Endothelial cell of umbilical vein (primary cell): ENCODE data around the gene TRIM40. TPM values are rescaled to one million over a fixed set of nuclear protein-coding genes. Genes with fewer than 3 reads are reported as not detected.

Source experiments
- BruUV-seq: library from RNA; stranded (reverse); fragments of 400-500 nt; replicated peaks from 2 replicates; lab custom pipeline; 2021; lab: Mats Ljungman, UMichigan
- CTCF ChIA-PET: fragments of 300-600, 350-600 bp; sonication (Branson Sonifier 250); formaldehyde crosslinking; loops from one replicate; lab custom pipeline; 2021; ENCODE audit warnings: antibody characterized with exemption, inconsistent platforms; lab: Charles Lee
- POLR2A ChIA-PET: fragments of 300-600, 350-600 bp; sonication (Branson Sonifier 250); formaldehyde crosslinking; loops from one replicate; lab custom pipeline; 2021; ENCODE audit warnings: antibody characterized with exemption, inconsistent platforms; lab: Charles Lee
- DNase-seq: peaks from one replicate; pipeline ENCODE4 v3.0.0-alpha.2; 2011; ENCODE audit warnings: low read depth, low spot score
- FAIRE-seq: peaks from 2 replicates; lab custom pipeline; 2011; peaks lifted over from hg19 to GRCh38; lab: Jason Lieb, UNC
- H2AFZ ChIP-seq: 2 replicates; pipeline ENCODE4 v1.6.0; 2012; ENCODE audit warnings: low read depth, low read length, control low read depth, inconsistent platforms
- H3K27ac ChIP-seq: 2 replicates; pipeline ENCODE4 v1.5.1; 2011; ENCODE audit warnings: low read depth, mild to moderate bottlenecking, control low read depth, low read length, moderate library complexity; ENCODE audit not compliant: insufficient read depth
- H3K27me3 ChIP-seq, 2 experiments: 2 replicates each; pipeline versions ENCODE4 v1.6.0 to v1.6.1; 2011; ENCODE audit warnings: low read length in 2 of 2, mixed read lengths in 1 of 2; ENCODE audit not compliant: control insufficient read depth in 2 of 2, insufficient read depth in 2 of 2
- H3K36me3 ChIP-seq, 2 experiments: 2 replicates in 1 of 2; 3 replicates in 1 of 2; pipeline ENCODE4 v1.5.1; 2011; ENCODE audit warnings: low read length in 2 of 2, mild to moderate bottlenecking in 1 of 2, moderate library complexity in 1 of 2; ENCODE audit not compliant: control insufficient read depth in 2 of 2, insufficient read depth in 2 of 2; ENCODE audit errors: extremely low read depth in 1 of 2
- H3K4me1 ChIP-seq: 3 replicates; pipeline ENCODE4 v1.5.1; 2011; ENCODE audit warnings: mild to moderate bottlenecking, low read length; ENCODE audit not compliant: control insufficient read depth, insufficient read depth; ENCODE audit errors: extremely low read depth
- H3K4me2 ChIP-seq: 2 replicates; pipeline ENCODE4 v1.6.1; 2011; ENCODE audit warnings: low read length, control low read depth, mixed read lengths; ENCODE audit not compliant: insufficient read depth
- H3K4me3 ChIP-seq, 3 experiments: fragments of 200-600 bp in 1 of 3; sonication (generic), shearing (Covaris generic) in 1 of 3; replicated peaks in 1 of 3; 2 replicates each; pipeline ENCODE4 v1.5.1; 2011 to 2016; ENCODE audit warnings: control low read depth in 3 of 3, low read length in 3 of 3, mild to moderate bottlenecking in 2 of 3, inconsistent platforms in 1 of 3, low read depth in 1 of 3, moderate library complexity in 1 of 3; ENCODE audit not compliant: insufficient read depth in 1 of 3
- H3K79me2 ChIP-seq: 2 replicates; pipeline ENCODE4 v1.6.0; 2012; ENCODE audit warnings: low read length, inconsistent platforms; ENCODE audit not compliant: control insufficient read depth, insufficient read depth
- H3K9ac ChIP-seq: replicated peaks from 2 replicates; pipeline ENCODE3; 2011; ENCODE audit warnings: low read length, control low read depth; ENCODE audit not compliant: insufficient read depth; ENCODE audit errors: extremely low read depth
- H3K9me1 ChIP-seq: replicated peaks from 3 replicates; pipeline ENCODE4 v1.6.0; 2011; ENCODE audit warnings: mild to moderate bottlenecking, low read length; ENCODE audit not compliant: control insufficient read depth, insufficient read depth; ENCODE audit errors: extremely low read depth
- H3K9me3 ChIP-seq: replicated peaks from 2 replicates; pipeline ENCODE4 v1.5.1; 2012; ENCODE audit warnings: low read length, inconsistent platforms; ENCODE audit not compliant: control insufficient read depth, insufficient read depth
- H4K20me1 ChIP-seq: replicated peaks from 2 replicates; pipeline ENCODE3; 2011; ENCODE audit warnings: mild to moderate bottlenecking, low read length; ENCODE audit not compliant: control insufficient read depth, insufficient read depth; ENCODE audit errors: extremely low read depth
- EZH2 ChIP-seq: IDR thresholded peaks from 2 replicates; pipeline ENCODE4 v1.6.1; 2012; ENCODE audit warnings: borderline replicate concordance, low read depth, mild to moderate bottlenecking, moderate library complexity, low read length, inconsistent platforms; ENCODE audit not compliant: severe bottlenecking
- FOS ChIP-seq: IDR thresholded peaks from 2 replicates; pipeline ENCODE4 v1.6.1; 2011; ENCODE audit warnings: mild to moderate bottlenecking, low read length, moderate library complexity, borderline replicate concordance; ENCODE audit not compliant: insufficient read depth
- GATA2 ChIP-seq: IDR thresholded peaks from 2 replicates; pipeline ENCODE4 v1.7.0; 2011; ENCODE audit warnings: low read depth, mild to moderate bottlenecking, moderate library complexity, mixed read lengths, low read length; ENCODE audit not compliant: insufficient read length, insufficient read depth
- JUN ChIP-seq: IDR thresholded peaks from 2 replicates; pipeline ENCODE4 v1.6.1; 2011; ENCODE audit warnings: borderline replicate concordance, low read depth; ENCODE audit not compliant: insufficient read length, insufficient read depth
- MYC ChIP-seq: IDR thresholded peaks from one replicate; pipeline ENCODE4 v1.6.1; 2011; ENCODE audit warnings: mild to moderate bottlenecking, low read depth, low read length
- POLR2A ChIP-seq: IDR thresholded peaks from 2 replicates; pipeline ENCODE4 v1.6.1; 2012; ENCODE audit warnings: low read depth, mild to moderate bottlenecking, control low read depth, low read length
- POLR2AphosphoS5 ChIP-seq: IDR thresholded peaks from 2 replicates; pipeline ENCODE4 v1.6.1; 2012; ENCODE audit warnings: low read depth, mild to moderate bottlenecking, control low read depth, low read length, moderate library complexity; ENCODE audit not compliant: insufficient read depth
- dilution Hi-C: fragments of 300-500 bp; cut with MboI; formaldehyde crosslinking; loops from one replicate; pipeline ENCODE4 v1.15.0; 2019; ENCODE audit warnings: low sequenced_read_pairs; ENCODE audit not compliant: extremely low pct_ligation_motif_present
- intact Hi-C: fragments of 100-400 bp; cut with micrococcal nuclease; formaldehyde crosslinking; loops from one replicate; pipeline ENCODE4 v1.10.0; 2022
- polyA plus RNA-seq, 4 experiments: library from polyadenylated mRNA; depleted of rRNA in 3 of 4; stranded (reverse) in 3 of 4; unstranded in 1 of 4; fragments of >200 nt; gene quantifications; 2 replicates each; pipeline versions ENCODE4 v1.2.1 to v1.2.3, GENCODE V29; 2011 to 2012; ENCODE audit warnings: missing spikeins in 1 of 4
- total RNA-seq: library from RNA; stranded (reverse); gene quantifications from 2 replicates; pipeline ENCODE4 v1.2.3, GENCODE V29; 2021
- TF ChIP-seq, protein P1 (sequence below): IDR thresholded peaks from 2 replicates; pipeline ENCODE4 v1.6.1; 2011; ENCODE audit not compliant: insufficient read depth, insufficient read length
- TF ChIP-seq, protein P2 (sequence below), 2 donors: IDR thresholded peaks; 1 replicate in 1 of 2; 2 replicates in 1 of 2; pipeline ENCODE4 v1.5.1; 2011; ENCODE audit warnings: low read length in 2 of 2, mild to moderate bottlenecking in 2 of 2, moderate library complexity in 2 of 2, control low read depth in 1 of 2, inconsistent platforms in 1 of 2, low read depth in 1 of 2; ENCODE audit not compliant: insufficient read depth in 1 of 2; ENCODE audit errors: extremely low read depth in 1 of 2

The TRIM40 gene
- total and polyA plus RNA-seq, 2 donors (not counting 3 experiments of a cell fraction or from before 2014, with no cell fraction given): not detected

DNA sequence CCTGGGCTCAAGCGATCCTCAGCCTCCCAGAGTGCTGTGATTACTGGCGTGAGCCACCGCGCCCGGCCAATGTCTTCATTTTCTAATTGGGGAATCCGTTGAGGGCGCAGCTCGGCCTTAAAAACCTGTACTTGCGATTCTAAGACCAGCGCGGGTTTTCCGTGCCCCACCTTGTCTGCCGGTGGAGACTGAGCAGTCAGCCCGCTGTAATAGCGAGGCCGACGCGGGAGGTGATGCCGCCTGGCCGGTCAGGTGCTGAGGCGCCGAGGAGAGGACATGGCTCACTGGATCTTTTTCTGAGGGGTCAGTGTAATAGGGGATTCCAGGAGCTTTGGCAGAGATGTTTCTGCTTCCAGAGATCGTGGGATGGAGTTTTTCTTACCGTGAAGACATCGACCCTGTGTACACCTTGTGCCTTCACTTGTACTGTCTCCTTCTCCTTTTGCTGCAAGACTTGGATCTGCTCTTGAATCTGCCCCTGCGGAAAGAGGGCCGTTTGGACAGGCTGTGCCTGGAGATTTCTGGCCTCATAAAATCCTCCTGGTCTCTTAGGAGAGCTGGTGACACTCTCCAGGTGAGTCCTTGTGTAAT lies 24.6 kb upstream of the TRIM40 start:
- intact Hi-C loops: no loop called here
- CTCF ChIA-PET: interaction anchor here (1.0 to 2.2 kb wide), 5 partner anchors 8 to 21 kb away, joined by 4 to 14 read pairs (median 7); no protein-coding TSS in a partner anchor
- no TSS peak for BruUV-seq
- Histone ChIP-seq H3K36me3 (no peaks in the 10 kb centered on the region), H3K9ac (no peak overlapping the region), H3K79me2 (no peaks in the 10 kb centered on the region), H3K4me3 (no peak overlapping the region), H3K27me3 (peaks cover 41 to 49% of the 10 kb centered on the region in 2 experiments), H4K20me1 (no peaks in the 10 kb centered on the region), H3K27ac (no peak overlapping the region), H3K9me1 (no peaks in the 10 kb centered on the region), H2AFZ (no peak overlapping the region), H3K4me2 (no peak overlapping the region), H3K4me1 (no peaks in the 10 kb centered on the region), H3K9me3 (no peaks in the 10 kb centered on the region)
- POLR2A ChIA-PET: no interaction called here
- FAIRE-seq: no peak
- dilution Hi-C loops: no loop called here
- TF ChIP-seq JUN (no peak), EZH2 (peak; percentile 19), FOS (no peak), GATA2 (no peak), POLR2A (no peak)
- TF ChIP-seq, protein P1, sequence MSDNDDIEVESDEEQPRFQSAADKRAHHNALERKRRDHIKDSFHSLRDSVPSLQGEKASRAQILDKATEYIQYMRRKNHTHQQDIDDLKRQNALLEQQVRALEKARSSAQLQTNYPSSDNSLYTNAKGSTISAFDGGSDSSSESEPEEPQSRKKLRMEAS: no peak
- no peak for DNase-seq

DNA sequence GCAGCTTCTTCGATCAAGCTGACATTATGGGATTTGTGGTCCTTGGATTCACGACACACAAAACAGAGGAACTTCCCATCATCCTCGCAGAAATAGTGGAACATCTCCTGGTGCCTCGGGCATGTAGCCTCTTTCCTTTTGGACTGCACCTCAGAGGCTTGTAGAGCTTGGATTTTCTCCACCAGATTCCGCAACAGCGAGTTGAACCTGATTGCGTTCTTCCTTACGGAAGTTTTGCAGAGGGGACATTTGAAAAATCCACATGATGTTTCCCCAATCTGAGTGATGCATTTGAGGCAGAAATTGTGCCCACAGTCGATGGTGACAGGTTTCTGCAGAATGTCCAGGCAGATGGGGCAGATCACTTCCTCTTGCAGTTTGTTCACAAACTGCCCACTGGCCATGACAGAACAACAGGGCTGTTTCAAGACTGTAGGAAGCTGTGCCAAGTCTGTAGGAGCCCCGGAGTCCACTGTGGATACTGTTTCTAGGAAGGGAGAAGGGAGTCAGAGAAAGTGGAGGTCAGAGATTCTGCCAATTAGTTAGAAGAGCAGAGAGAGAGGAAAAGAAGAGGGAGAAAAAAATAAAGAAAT lies 23.4 kb upstream of the TRIM40 start:
- intact Hi-C loops: no loop called here
- no peaks in the 10 kb centered on the region for H4K20me1 ChIP-seq
- H3K27ac ChIP-seq: no peak overlapping the region
- H3K4me2 ChIP-seq: no peak overlapping the region
- H3K4me1 ChIP-seq: no peaks in the 10 kb centered on the region
- DNase-seq (no peak), FAIRE-seq (no peak)
- TF ChIP-seq POLR2AphosphoS5 (no peak), MYC (no peak), GATA2 (no peak), POLR2A (no peak), FOS (no peak), EZH2 (no peak), JUN (no peak)
- TF ChIP-seq, protein P1: no peak
- TF ChIP-seq, protein P2, sequence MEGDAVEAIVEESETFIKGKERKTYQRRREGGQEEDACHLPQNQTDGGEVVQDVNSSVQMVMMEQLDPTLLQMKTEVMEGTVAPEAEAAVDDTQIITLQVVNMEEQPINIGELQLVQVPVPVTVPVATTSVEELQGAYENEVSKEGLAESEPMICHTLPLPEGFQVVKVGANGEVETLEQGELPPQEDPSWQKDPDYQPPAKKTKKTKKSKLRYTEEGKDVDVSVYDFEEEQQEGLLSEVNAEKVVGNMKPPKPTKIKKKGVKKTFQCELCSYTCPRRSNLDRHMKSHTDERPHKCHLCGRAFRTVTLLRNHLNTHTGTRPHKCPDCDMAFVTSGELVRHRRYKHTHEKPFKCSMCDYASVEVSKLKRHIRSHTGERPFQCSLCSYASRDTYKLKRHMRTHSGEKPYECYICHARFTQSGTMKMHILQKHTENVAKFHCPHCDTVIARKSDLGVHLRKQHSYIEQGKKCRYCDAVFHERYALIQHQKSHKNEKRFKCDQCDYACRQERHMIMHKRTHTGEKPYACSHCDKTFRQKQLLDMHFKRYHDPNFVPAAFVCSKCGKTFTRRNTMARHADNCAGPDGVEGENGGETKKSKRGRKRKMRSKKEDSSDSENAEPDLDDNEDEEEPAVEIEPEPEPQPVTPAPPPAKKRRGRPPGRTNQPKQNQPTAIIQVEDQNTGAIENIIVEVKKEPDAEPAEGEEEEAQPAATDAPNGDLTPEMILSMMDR (IDR thresholded peaks at IDR 0.05; ENCODE audit: extremely low read depth in 1 of 2, insufficient read depth in 1 of 2, low read depth in 1 of 2, low read length in 2 of 2): no peak
- no peaks in the 10 kb centered on the region for H3K9me3 ChIP-seq
- no peak overlapping the region for H3K4me3 ChIP-seq
- no peaks in the 10 kb centered on the region for H3K79me2 ChIP-seq
- dilution Hi-C loops: no loop called here
- no peaks in the 10 kb centered on the region for H3K9me1 ChIP-seq
- BruUV-seq: no TSS peak
- POLR2A ChIA-PET: no interaction called here
- CTCF ChIA-PET: interaction anchor here (1.3 to 2.2 kb wide), 3 partner anchors 9 to 19 kb away, joined by 7 to 14 read pairs (median 7); no protein-coding TSS in a partner anchor
- H2AFZ ChIP-seq: no peak overlapping the region
- H3K27me3 ChIP-seq: peaks cover 40 to 49% of the 10 kb centered on the region in 2 experiments
- no peak overlapping the region for H3K9ac ChIP-seq
- no peaks in the 10 kb centered on the region for H3K36me3 ChIP-seq
